ENCODE data around the gene BANP. TPM values are rescaled to one million over a fixed set of nuclear protein-coding genes. Genes with fewer than 3 reads are reported as not detected.
"Not testable (repeated sequence)": the region's sequence is repeated elsewhere in the genome, so short reads cannot be mapped to it uniquely, and the experiment has no call there.

The BANP gene
- total RNA-seq, 1 donor from 2014 or later: 20.6 TPM

DNA sequence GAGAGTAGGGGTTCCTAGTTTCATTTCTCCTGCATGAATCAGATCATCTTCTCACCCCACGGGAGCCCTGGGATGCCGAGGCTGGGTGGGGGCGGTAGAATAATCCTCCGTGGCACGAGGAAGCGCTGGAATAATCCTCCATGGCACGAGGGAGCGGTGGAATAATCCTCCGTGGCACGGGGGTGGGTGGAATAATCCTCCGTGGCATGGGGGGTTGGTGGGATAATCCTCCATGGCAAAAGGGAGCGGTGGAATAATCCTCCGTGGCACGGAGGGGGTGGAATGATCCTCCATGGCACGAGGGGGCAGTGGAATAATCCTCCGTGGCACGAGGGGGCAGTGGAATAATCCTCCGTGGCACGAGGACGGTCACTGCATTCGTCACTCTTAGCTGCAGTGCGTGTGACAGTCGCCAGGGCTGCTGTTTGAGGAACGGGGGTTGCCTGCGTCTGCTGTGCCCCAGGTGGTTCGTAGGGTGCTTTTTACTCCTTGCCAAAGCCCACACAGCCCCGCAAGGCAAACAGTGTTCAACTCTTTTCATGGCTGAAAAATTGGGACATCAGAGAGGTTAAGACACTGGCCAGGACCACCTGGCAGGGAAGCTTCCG is 152.5 kb downstream of the BANP start:
- intact Hi-C loops (cut with DNase I): no loop called here
- no peak overlapping the region for H3K27ac ChIP-seq
- no peak for ATAC-seq

DNA sequence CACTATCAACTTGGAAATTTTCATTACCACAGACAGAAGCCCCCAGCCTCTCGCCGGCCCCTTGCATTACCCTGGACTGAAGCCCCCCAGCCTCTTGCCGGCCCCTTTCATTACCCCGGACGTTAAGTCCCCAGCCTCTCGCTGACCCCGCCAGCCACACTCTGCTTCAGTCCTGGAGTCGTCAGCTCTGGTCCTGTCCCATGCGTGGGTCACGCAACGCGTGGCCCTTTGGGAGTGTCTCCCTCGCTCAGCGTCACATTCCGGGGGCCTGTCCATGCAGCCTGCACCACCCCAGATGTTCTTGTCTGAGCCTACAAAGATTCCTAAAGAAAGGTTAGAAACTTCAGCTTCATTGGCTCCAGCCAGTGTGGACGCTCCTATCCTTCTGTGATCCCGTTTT is 153.1 kb downstream of the BANP start:
- H3K4me1 ChIP-seq; H3K9me3 ChIP-seq; H3K36me3 ChIP-seq; ATAC-seq; intact Hi-C loops (cut with DNase I); H3K27ac ChIP-seq; DNase-seq; H3K4me3 ChIP-seq: not testable (repeated sequence)
- peaks cover 10% of the 10 kb centered on the region for H3K27me3 ChIP-seq

More for the DNA sequence above, 152.5 kb downstream of the BANP start:
- H3K4me3 ChIP-seq: no peak overlapping the region
- no peaks in the 10 kb centered on the region for H3K36me3 ChIP-seq
- TF ChIP-seq, protein P1, sequence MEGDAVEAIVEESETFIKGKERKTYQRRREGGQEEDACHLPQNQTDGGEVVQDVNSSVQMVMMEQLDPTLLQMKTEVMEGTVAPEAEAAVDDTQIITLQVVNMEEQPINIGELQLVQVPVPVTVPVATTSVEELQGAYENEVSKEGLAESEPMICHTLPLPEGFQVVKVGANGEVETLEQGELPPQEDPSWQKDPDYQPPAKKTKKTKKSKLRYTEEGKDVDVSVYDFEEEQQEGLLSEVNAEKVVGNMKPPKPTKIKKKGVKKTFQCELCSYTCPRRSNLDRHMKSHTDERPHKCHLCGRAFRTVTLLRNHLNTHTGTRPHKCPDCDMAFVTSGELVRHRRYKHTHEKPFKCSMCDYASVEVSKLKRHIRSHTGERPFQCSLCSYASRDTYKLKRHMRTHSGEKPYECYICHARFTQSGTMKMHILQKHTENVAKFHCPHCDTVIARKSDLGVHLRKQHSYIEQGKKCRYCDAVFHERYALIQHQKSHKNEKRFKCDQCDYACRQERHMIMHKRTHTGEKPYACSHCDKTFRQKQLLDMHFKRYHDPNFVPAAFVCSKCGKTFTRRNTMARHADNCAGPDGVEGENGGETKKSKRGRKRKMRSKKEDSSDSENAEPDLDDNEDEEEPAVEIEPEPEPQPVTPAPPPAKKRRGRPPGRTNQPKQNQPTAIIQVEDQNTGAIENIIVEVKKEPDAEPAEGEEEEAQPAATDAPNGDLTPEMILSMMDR (IDR thresholded peaks at IDR 0.05): no peak
- no peaks in the 10 kb centered on the region for H3K4me1 ChIP-seq
- DNase-seq: no peak
- H3K27me3 ChIP-seq: peaks cover 10% of the 10 kb centered on the region
- H3K9me3 ChIP-seq: no peaks in the 10 kb centered on the region

GRCh38 chr16:88105574-88106140 is 154.4 kb downstream of the BANP start:
- H3K9me3 ChIP-seq; intact Hi-C loops (cut with DNase I); DNase-seq; H3K27ac ChIP-seq; H3K36me3 ChIP-seq; H3K4me1 ChIP-seq; ATAC-seq; H3K27me3 ChIP-seq; H3K4me3 ChIP-seq: not testable (repeated sequence)

DNA sequence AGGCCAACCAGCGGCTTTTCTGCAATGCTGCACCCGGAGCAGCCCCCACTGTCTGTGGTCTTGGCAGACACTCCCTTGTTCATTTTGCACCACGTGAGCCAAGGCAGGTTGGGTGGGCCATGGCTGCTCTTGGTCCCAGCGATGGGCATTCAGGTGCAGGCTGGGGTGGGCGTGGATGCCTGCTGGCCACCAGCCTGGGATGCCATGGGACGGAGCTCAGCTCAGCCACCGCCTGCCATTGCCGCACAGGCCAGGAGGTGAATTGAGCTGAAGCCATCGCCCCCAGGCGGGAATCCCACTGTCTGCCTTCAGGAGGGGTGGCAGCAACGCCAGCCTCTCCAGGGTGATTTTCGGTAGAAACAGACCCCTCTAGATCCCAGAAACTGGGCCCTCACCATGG is 155.3 kb downstream of the BANP start:
- H3K36me3 ChIP-seq; H3K27me3 ChIP-seq; DNase-seq; ATAC-seq; H3K9me3 ChIP-seq; H3K27ac ChIP-seq; intact Hi-C loops (cut with DNase I); H3K4me1 ChIP-seq; H3K4me3 ChIP-seq: not testable (repeated sequence)

DNA sequence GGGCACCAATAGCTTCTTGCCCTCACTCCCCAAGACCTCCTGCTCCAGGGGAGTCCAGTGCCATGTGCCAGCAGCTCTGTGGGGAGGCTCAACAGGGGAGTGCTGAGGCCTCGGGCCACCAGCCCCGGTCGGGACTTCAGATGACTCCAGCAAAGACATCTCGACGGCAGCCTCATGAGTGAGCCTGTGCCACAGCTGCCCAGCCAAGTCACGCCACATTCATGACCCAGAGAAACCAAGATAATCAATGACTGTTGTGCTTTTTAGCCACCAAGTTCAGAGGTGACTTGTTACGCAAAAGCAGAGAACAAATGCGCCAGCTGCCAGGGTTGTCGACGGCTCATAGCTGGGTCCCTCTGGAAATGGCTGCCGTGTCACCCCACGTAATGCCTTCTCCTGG is 157.5 kb downstream of the BANP start:
- H3K4me3 ChIP-seq: no peak overlapping the region
- H3K27me3 ChIP-seq: no peaks in the 10 kb centered on the region
- DNase-seq (no peak), ATAC-seq (no peak)
- intact Hi-C loops (cut with DNase I): no loop called here
- H3K27ac ChIP-seq: no peak overlapping the region
- no peaks in the 10 kb centered on the region for H3K4me1 ChIP-seq
- no peaks in the 10 kb centered on the region for H3K9me3 ChIP-seq
- no peaks in the 10 kb centered on the region for H3K36me3 ChIP-seq
- TF ChIP-seq, protein P1 (IDR thresholded peaks at IDR 0.05): no peak

DNA sequence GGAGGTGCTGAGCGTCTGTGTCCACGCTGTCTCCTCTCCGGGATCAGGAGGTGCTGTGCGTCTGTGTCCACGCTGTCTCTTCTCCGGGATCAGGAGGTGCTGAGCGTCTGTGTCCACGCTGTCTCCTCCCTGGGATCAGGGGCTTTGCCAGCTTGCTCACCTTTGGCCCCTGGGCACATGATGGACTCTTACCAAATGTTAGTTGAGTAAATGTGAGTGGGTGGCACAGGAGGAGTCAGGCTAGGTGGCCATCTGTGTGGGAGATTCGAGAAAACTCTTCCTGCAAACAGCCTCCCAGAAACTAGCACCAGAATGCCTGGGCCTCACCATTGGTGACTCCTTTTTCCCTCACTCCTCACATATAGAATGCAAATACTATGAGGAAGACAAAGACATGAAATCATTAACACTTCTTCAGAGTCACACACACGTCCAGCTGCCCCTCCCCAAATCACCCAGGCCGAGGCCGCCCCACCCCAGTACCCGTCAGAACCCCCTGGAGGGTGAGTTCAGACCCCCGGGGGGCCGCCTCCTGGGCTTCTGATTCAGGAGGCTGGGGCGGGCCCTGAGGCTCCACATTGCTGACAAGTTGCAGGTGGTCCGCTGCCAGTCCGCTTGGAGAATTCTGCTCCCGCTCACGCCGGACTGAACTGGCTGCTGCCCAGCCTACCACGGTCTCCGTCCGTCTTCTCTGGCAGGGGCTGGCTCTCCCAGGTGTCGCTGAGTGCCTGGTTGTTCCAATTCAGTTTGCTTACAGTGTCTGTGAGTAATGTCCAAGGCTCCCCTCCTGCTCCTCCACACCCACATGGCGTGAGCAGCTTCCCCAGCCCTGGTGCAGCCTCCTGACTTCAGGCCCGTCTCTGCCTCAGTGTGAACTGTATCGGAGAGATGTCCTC is 158.7 kb downstream of the BANP start:
- H3K27ac ChIP-seq; H3K4me3 ChIP-seq; intact Hi-C loops (cut with DNase I); H3K9me3 ChIP-seq; H3K36me3 ChIP-seq; H3K4me1 ChIP-seq; ATAC-seq; H3K27me3 ChIP-seq; DNase-seq: not testable (repeated sequence)

GRCh38 chr16:88110875-88111494 is 159.8 kb downstream of the BANP start:
- H3K27ac ChIP-seq; H3K4me3 ChIP-seq; DNase-seq; intact Hi-C loops (cut with DNase I); H3K36me3 ChIP-seq; H3K27me3 ChIP-seq; ATAC-seq; H3K9me3 ChIP-seq; H3K4me1 ChIP-seq: not testable (repeated sequence)

DNA sequence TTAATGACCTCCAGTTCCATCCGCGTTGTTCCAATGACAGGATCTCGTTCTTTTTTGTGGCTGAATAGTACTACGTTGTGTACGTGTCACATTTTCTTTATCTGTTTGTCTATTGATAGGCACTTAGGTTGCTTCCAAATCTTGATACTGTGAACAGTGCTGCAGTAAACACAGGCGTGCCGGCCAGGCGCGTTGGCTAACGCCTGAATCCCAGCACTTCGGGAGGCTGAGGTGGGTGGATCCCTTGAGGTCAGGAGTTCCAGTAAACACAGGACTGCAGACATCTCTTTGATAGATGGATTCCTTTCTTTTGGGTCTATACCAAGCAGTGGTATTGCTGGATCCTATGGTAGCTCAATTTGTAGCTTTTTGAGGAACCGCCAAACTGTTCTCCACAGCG is 160.7 kb downstream of the BANP start:
- H3K4me3 ChIP-seq; ATAC-seq; H3K9me3 ChIP-seq; intact Hi-C loops (cut with DNase I); H3K27me3 ChIP-seq; H3K27ac ChIP-seq; DNase-seq; H3K36me3 ChIP-seq; H3K4me1 ChIP-seq: not testable (repeated sequence)
